Gastroesophageal sphincter (tissue), 3 donors: ENCODE measurements around the gene SURF2.

Experiments
- EP300 ChIP-seq: sonication (generic); formaldehyde crosslinking; IDR thresholded peaks from one replicate; pipeline ENCODE4 v1.6.1; 2017; ENCODE audit warnings: antibody characterized with exemption, mild to moderate bottlenecking
- POLR2A ChIP-seq, 2 donors: fragments of 450-650 bp; IDR thresholded peaks; one replicate each; pipeline ENCODE4 v1.6.1; 2017; ENCODE audit warnings: antibody characterized with exemption in 2 of 2, mild to moderate bottlenecking in 2 of 2, moderate library complexity in 1 of 2
- TF ChIP-seq, protein P1 (sequence below), 4 experiments: fragments of 200-600 bp in 2 of 4; fragments of 450-650 bp in 2 of 4; sonication (generic) in 1 of 4; IDR thresholded peaks; one replicate each; pipeline ENCODE4 v1.5.1; 2017 to 2019; ENCODE audit warnings: antibody characterized with exemption in 4 of 4, mild to moderate bottlenecking in 2 of 4, moderate library complexity in 2 of 4

DNA sequence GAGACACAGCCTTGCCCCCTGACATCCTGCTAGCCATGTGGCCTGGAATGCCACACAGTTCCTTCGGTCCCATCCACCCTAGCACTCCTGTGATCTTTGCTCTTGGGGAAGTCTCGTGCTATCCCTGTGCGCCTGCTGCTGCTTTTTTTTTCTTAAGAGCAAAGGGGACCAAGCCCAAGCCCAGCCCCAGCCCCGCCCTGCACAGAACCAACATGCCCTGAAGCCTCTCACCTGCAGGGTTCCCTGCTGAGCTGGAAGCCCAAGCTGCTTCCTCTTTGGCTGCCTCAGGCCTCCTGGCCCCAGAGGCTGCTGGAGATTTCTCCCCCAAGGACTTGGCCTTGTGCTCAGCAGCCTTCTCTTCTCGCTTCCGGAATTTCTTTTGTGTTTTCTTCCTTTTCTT lies 22.2 kb upstream of the SURF2 start:
- TF ChIP-seq POLR2A (IDR thresholded peaks at IDR 0.05): no peak
- TF ChIP-seq, protein P1, sequence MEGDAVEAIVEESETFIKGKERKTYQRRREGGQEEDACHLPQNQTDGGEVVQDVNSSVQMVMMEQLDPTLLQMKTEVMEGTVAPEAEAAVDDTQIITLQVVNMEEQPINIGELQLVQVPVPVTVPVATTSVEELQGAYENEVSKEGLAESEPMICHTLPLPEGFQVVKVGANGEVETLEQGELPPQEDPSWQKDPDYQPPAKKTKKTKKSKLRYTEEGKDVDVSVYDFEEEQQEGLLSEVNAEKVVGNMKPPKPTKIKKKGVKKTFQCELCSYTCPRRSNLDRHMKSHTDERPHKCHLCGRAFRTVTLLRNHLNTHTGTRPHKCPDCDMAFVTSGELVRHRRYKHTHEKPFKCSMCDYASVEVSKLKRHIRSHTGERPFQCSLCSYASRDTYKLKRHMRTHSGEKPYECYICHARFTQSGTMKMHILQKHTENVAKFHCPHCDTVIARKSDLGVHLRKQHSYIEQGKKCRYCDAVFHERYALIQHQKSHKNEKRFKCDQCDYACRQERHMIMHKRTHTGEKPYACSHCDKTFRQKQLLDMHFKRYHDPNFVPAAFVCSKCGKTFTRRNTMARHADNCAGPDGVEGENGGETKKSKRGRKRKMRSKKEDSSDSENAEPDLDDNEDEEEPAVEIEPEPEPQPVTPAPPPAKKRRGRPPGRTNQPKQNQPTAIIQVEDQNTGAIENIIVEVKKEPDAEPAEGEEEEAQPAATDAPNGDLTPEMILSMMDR (IDR thresholded peaks at IDR 0.05): no peak
- TF ChIP-seq EP300: no peak
